WTC11 (cell line): Measurements from ENCODE around the gene NOP58. TPM values are rescaled to one million over a fixed set of nuclear protein-coding genes. Genes with fewer than 3 reads are reported as not detected.

Source experiments
- CBFB ChIP-seq: sonication (generic); formaldehyde crosslinking; IDR thresholded peaks from 2 replicates; pipeline ENCODE4 v1.8.1; 2022; ENCODE audit warnings: mild to moderate bottlenecking, low read depth, missing genetic modification reagents
- CREB1 ChIP-seq: sonication (generic); formaldehyde crosslinking; IDR thresholded peaks from 2 replicates; pipeline ENCODE4 v1.8.0; 2023; ENCODE audit warnings: mild to moderate bottlenecking, missing genetic modification reagents
- CREM ChIP-seq: sonication (generic); formaldehyde crosslinking; IDR thresholded peaks from 2 replicates; pipeline ENCODE4 v1.8.1; 2022; ENCODE audit warnings: mild to moderate bottlenecking, missing genetic modification reagents, moderate library complexity
- ESRRA ChIP-seq: sonication (generic); formaldehyde crosslinking; IDR thresholded peaks from 2 replicates; pipeline ENCODE4 v1.8.1; 2022; ENCODE audit warnings: mild to moderate bottlenecking, missing genetic modification reagents, borderline replicate concordance
- ETV6 ChIP-seq: sonication (generic); formaldehyde crosslinking; IDR thresholded peaks from 2 replicates; pipeline ENCODE4 v1.8.1; 2022; ENCODE audit warnings: mild to moderate bottlenecking, missing genetic modification reagents
- FOXK1 ChIP-seq: sonication (generic); formaldehyde crosslinking; IDR thresholded peaks from 2 replicates; pipeline ENCODE4 v1.8.0; 2022; ENCODE audit warnings: mild to moderate bottlenecking, moderate library complexity, missing genetic modification reagents
- JUN ChIP-seq: sonication (generic); formaldehyde crosslinking; IDR thresholded peaks from 2 replicates; pipeline ENCODE4 v1.8.0; 2023; ENCODE audit warnings: mild to moderate bottlenecking, missing genetic modification reagents
- NFYB ChIP-seq: sonication (generic); formaldehyde crosslinking; conservative IDR thresholded peaks from 2 replicates; pipeline ENCODE4 v1.8.0; 2022; ENCODE audit warnings: low read depth, missing genetic modification reagents
- NR3C1 ChIP-seq: sonication (generic); formaldehyde crosslinking; conservative IDR thresholded peaks from 2 replicates; pipeline ENCODE4 v1.8.1; 2023; ENCODE audit warnings: low read depth, mild to moderate bottlenecking, missing genetic modification reagents
- PRRX2 ChIP-seq: fragments of 250-450 bp; sonication (Bioruptor Pico); IDR thresholded peaks from 2 replicates; pipeline ENCODE4 v1.8.0; 2021; ENCODE audit warnings: mild to moderate bottlenecking
- SOX15 ChIP-seq: fragments of 250-450 bp; sonication (Bioruptor Pico); IDR thresholded peaks from 2 replicates; pipeline ENCODE4 v1.9.0; 2021; ENCODE audit warnings: mild to moderate bottlenecking
- SP1 ChIP-seq: sonication (generic); formaldehyde crosslinking; conservative IDR thresholded peaks from 2 replicates; pipeline ENCODE4 v1.8.1; 2022; ENCODE audit warnings: missing genetic modification reagents
- TEAD4 ChIP-seq: sonication (generic); formaldehyde crosslinking; IDR thresholded peaks from 2 replicates; pipeline ENCODE4 v1.8.0; 2022; ENCODE audit warnings: mild to moderate bottlenecking, missing genetic modification reagents
- ZNF423 ChIP-seq: fragments of 250-450 bp; sonication (Bioruptor Pico); IDR thresholded peaks from 2 replicates; pipeline ENCODE4 v2.1.2; 2022; ENCODE audit warnings: mild to moderate bottlenecking, moderate library complexity
- total RNA-seq: library from RNA; stranded (reverse); gene quantifications from 3 replicates; pipeline ENCODE4 v1.2.3, GENCODE V29; 2021
- TF ChIP-seq, protein P1 (sequence below): sonication (generic); formaldehyde crosslinking; IDR thresholded peaks from 2 replicates; pipeline ENCODE4 v1.8.0; 2022; ENCODE audit warnings: mild to moderate bottlenecking, missing genetic modification reagents
- TF ChIP-seq, protein P2 (sequence below): sonication (generic); formaldehyde crosslinking; IDR thresholded peaks from 2 replicates; pipeline ENCODE4 v1.8.1; 2022; ENCODE audit warnings: mild to moderate bottlenecking, moderate library complexity, missing genetic modification reagents
- TF ChIP-seq, protein P3 (sequence below): sonication (generic); formaldehyde crosslinking; conservative IDR thresholded peaks from 2 replicates; pipeline ENCODE4 v1.8.1; 2022; ENCODE audit warnings: mild to moderate bottlenecking, missing genetic modification reagents
- TF ChIP-seq, protein P4 (sequence below): sonication (generic); formaldehyde crosslinking; IDR thresholded peaks from 2 replicates; pipeline ENCODE4 v1.8.0; 2023; ENCODE audit warnings: missing genetic modification reagents
- TF ChIP-seq, protein P5 (sequence below): fragments of 200-600 bp; IDR thresholded peaks from 2 replicates; pipeline ENCODE4 v1.8.0; 2022; ENCODE audit warnings: antibody characterized with exemption
- TF ChIP-seq, protein P6 (sequence below): sonication (generic); formaldehyde crosslinking; IDR thresholded peaks from 2 replicates; pipeline ENCODE4 v1.8.1; 2022; ENCODE audit warnings: mild to moderate bottlenecking, missing genetic modification reagents, moderate library complexity, borderline replicate concordance
- TF ChIP-seq, protein P7 (sequence below): fragments of 250-450 bp; sonication (Bioruptor Pico); IDR thresholded peaks from 2 replicates; pipeline ENCODE4 v1.9.0; 2021; ENCODE audit warnings: moderate library complexity, mild to moderate bottlenecking, inconsistent platforms, borderline replicate concordance
- TF ChIP-seq, protein P8 (sequence below): fragments of 250-450 bp; sonication (Bioruptor Pico); IDR thresholded peaks from 2 replicates; pipeline ENCODE4 v1.9.0; 2021; ENCODE audit warnings: mild to moderate bottlenecking
- TF ChIP-seq, protein P9 (sequence below): fragments of 250-450 bp; sonication (Bioruptor Pico); IDR thresholded peaks from 2 replicates; pipeline ENCODE4 v1.8.0; 2021; ENCODE audit warnings: mild to moderate bottlenecking
- TF ChIP-seq, protein P10 (sequence below): sonication (generic); formaldehyde crosslinking; conservative IDR thresholded peaks from 2 replicates; pipeline ENCODE4 v1.8.1; 2023; ENCODE audit warnings: mild to moderate bottlenecking, low read depth, missing genetic modification reagents, moderate library complexity
- TF ChIP-seq, protein P11 (sequence below): sonication (generic); formaldehyde crosslinking; IDR thresholded peaks from 2 replicates; pipeline ENCODE4 v1.8.0; 2022; ENCODE audit warnings: mild to moderate bottlenecking, missing genetic modification reagents

Gene NOP58
- total RNA-seq, 1 experiment from 2014 or later = 136 TPM

DNA sequence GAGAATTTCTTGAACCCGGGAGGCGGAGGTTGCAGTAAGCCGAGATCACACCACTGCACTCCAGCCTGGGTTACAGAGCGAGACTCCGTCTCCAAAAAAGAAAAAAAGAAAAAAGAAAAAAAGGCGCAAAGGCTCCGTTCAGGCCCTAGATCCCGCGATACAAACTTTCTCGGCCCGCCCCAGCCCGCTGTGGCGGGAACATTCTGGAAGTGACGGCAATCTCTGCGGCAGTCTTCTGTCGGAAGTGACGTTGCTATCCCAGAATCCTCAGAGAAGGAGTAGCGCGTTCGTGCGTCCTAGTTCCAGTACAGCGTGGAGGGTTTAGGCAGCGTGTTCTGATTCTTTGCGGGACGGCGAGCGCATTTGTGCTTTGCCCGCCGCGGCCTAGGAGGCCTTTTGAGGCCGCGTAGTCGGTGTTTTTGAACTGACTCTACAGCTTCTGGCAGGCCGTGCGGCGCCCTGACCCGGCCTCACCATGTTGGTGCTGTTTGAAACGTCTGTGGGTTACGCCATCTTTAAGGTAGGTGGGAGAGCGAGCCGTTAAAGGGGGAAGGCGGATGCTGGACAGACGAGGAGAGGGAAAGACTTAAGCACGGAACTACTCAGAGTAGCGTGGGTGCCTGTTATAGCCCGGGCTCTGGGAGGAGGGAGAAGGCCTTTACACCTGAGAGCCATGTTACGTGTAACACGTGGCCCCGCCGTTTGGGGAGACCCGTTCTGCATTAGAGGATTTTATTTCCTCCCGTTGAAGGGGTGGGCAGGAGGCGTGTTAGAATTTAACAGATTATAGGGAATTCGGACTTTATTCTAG is at the start of gene NOP58 (continued):
- TF ChIP-seq, protein P1, sequence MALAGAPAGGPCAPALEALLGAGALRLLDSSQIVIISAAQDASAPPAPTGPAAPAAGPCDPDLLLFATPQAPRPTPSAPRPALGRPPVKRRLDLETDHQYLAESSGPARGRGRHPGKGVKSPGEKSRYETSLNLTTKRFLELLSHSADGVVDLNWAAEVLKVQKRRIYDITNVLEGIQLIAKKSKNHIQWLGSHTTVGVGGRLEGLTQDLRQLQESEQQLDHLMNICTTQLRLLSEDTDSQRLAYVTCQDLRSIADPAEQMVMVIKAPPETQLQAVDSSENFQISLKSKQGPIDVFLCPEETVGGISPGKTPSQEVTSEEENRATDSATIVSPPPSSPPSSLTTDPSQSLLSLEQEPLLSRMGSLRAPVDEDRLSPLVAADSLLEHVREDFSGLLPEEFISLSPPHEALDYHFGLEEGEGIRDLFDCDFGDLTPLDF (CRISPR knock-in tag) = no peak
- TF ChIP-seq NFYB (CRISPR knock-in tag) (no peak), CREB1 (peak; percentile 71), PRRX2 (CRISPR knock-in tag) (peak; percentile 12; the same call in 1 of the 2 replicates), ESRRA (peak; percentile 37; the same call in 1 of the 2 replicates), ETV6 (CRISPR knock-in tag) (0 out of 2 replicates have a peak, but pooled peaks have one; percentile 59), NR3C1 (no peak), JUN (CRISPR knock-in tag) (no peak; the same call in 1 of the 2 replicates), SOX15 (CRISPR knock-in tag) (no peak), CREM (CRISPR knock-in tag) (peak; percentile 97), ZNF423 (CRISPR knock-in tag) (no peak), SP1 (peak; percentile 50; the same call in 1 of the 2 replicates), FOXK1 (CRISPR knock-in tag) (peak; percentile 84), CBFB (CRISPR knock-in tag) (no peak), TEAD4 (CRISPR knock-in tag) (no peak)
- TF ChIP-seq, protein P2, sequence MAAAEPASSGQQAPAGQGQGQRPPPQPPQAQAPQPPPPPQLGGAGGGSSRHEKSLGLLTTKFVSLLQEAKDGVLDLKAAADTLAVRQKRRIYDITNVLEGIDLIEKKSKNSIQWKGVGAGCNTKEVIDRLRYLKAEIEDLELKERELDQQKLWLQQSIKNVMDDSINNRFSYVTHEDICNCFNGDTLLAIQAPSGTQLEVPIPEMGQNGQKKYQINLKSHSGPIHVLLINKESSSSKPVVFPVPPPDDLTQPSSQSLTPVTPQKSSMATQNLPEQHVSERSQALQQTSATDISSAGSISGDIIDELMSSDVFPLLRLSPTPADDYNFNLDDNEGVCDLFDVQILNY (CRISPR knock-in tag) = peak; percentile 99
- TF ChIP-seq, protein P3, sequence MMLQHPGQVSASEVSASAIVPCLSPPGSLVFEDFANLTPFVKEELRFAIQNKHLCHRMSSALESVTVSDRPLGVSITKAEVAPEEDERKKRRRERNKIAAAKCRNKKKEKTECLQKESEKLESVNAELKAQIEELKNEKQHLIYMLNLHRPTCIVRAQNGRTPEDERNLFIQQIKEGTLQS = no peak
- TF ChIP-seq, protein P4, sequence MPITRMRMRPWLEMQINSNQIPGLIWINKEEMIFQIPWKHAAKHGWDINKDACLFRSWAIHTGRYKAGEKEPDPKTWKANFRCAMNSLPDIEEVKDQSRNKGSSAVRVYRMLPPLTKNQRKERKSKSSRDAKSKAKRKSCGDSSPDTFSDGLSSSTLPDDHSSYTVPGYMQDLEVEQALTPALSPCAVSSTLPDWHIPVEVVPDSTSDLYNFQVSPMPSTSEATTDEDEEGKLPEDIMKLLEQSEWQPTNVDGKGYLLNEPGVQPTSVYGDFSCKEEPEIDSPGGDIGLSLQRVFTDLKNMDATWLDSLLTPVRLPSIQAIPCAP (CRISPR knock-in tag) = no peak
- TF ChIP-seq, protein P5, sequence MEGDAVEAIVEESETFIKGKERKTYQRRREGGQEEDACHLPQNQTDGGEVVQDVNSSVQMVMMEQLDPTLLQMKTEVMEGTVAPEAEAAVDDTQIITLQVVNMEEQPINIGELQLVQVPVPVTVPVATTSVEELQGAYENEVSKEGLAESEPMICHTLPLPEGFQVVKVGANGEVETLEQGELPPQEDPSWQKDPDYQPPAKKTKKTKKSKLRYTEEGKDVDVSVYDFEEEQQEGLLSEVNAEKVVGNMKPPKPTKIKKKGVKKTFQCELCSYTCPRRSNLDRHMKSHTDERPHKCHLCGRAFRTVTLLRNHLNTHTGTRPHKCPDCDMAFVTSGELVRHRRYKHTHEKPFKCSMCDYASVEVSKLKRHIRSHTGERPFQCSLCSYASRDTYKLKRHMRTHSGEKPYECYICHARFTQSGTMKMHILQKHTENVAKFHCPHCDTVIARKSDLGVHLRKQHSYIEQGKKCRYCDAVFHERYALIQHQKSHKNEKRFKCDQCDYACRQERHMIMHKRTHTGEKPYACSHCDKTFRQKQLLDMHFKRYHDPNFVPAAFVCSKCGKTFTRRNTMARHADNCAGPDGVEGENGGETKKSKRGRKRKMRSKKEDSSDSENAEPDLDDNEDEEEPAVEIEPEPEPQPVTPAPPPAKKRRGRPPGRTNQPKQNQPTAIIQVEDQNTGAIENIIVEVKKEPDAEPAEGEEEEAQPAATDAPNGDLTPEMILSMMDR = no peak
- TF ChIP-seq, protein P6, sequence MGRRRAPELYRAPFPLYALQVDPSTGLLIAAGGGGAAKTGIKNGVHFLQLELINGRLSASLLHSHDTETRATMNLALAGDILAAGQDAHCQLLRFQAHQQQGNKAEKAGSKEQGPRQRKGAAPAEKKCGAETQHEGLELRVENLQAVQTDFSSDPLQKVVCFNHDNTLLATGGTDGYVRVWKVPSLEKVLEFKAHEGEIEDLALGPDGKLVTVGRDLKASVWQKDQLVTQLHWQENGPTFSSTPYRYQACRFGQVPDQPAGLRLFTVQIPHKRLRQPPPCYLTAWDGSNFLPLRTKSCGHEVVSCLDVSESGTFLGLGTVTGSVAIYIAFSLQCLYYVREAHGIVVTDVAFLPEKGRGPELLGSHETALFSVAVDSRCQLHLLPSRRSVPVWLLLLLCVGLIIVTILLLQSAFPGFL (CRISPR knock-in tag) = no peak
- TF ChIP-seq, protein P7, sequence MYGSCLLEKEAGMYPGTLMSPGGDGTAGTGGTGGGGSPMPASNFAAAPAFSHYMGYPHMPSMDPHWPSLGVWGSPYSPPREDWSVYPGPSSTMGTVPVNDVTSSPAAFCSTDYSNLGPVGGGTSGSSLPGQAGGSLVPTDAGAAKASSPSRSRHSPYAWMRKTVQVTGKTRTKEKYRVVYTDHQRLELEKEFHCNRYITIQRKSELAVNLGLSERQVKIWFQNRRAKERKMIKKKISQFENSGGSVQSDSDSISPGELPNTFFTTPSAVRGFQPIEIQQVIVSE = no peak
- TF ChIP-seq, protein P8, sequence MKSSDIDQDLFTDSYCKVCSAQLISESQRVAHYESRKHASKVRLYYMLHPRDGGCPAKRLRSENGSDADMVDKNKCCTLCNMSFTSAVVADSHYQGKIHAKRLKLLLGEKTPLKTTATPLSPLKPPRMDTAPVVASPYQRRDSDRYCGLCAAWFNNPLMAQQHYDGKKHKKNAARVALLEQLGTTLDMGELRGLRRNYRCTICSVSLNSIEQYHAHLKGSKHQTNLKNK = peak; percentile 76; the same call in 1 of the 2 replicates
- TF ChIP-seq, protein P9, sequence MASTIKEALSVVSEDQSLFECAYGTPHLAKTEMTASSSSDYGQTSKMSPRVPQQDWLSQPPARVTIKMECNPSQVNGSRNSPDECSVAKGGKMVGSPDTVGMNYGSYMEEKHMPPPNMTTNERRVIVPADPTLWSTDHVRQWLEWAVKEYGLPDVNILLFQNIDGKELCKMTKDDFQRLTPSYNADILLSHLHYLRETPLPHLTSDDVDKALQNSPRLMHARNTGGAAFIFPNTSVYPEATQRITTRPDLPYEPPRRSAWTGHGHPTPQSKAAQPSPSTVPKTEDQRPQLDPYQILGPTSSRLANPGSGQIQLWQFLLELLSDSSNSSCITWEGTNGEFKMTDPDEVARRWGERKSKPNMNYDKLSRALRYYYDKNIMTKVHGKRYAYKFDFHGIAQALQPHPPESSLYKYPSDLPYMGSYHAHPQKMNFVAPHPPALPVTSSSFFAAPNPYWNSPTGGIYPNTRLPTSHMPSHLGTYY = no peak
- TF ChIP-seq, protein P10, sequence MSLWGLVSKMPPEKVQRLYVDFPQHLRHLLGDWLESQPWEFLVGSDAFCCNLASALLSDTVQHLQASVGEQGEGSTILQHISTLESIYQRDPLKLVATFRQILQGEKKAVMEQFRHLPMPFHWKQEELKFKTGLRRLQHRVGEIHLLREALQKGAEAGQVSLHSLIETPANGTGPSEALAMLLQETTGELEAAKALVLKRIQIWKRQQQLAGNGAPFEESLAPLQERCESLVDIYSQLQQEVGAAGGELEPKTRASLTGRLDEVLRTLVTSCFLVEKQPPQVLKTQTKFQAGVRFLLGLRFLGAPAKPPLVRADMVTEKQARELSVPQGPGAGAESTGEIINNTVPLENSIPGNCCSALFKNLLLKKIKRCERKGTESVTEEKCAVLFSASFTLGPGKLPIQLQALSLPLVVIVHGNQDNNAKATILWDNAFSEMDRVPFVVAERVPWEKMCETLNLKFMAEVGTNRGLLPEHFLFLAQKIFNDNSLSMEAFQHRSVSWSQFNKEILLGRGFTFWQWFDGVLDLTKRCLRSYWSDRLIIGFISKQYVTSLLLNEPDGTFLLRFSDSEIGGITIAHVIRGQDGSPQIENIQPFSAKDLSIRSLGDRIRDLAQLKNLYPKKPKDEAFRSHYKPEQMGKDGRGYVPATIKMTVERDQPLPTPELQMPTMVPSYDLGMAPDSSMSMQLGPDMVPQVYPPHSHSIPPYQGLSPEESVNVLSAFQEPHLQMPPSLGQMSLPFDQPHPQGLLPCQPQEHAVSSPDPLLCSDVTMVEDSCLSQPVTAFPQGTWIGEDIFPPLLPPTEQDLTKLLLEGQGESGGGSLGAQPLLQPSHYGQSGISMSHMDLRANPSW (CRISPR knock-in tag) = no peak
- TF ChIP-seq, protein P11, sequence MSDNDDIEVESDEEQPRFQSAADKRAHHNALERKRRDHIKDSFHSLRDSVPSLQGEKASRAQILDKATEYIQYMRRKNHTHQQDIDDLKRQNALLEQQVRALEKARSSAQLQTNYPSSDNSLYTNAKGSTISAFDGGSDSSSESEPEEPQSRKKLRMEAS (CRISPR knock-in tag) = peak; percentile 94
